A549 (cell line): Measurements from ENCODE around the gene LIN28A. TPM values are rescaled to one million over a fixed set of nuclear protein-coding genes. Genes with fewer than 3 reads are reported as not detected.

ENCODE experiments used
- ATAC-seq, 2 experiments: fragments of 200-7000 bp in 1 of 2; fragments of >200 bp in 1 of 2; cut with Nextera tagmentation in 1 of 2; cut with Tn5 transposase in 1 of 2; 3 replicates each; pipeline versions ENCODE4 v1.8.0 to v1.9.1; 2018 to 2020; ENCODE audit warnings: mild to moderate bottlenecking in 1 of 2, moderate library complexity in 1 of 2
- CTCF ChIA-PET: fragments of 300-600 bp; sonication (Branson Sonifier 250); formaldehyde crosslinking; extraction: SDS; loops from one replicate; lab custom pipeline; 2021; ENCODE audit warnings: antibody characterized with exemption, inconsistent platforms; lab: Yijun Ruan, JAX
- POLR2A ChIA-PET: fragments of 350-600 bp; formaldehyde crosslinking; extraction: SDS; loops from one replicate; lab custom pipeline; 2021; ENCODE audit warnings: antibody characterized with exemption, inconsistent platforms; lab: Yijun Ruan, JAX
- DNase-seq, 2 experiments: peaks; one replicate each; pipeline versions ENCODE4 v3.0.0 to v3.0.0-alpha.2; 2011 to 2016; ENCODE audit warnings: low read depth in 1 of 2, low spot score in 1 of 2
- FAIRE-seq: peaks from 2 replicates; lab custom pipeline; 2011; peaks lifted over from hg19 to GRCh38; lab: Jason Lieb, UNC
- H3K27ac ChIP-seq, 2 experiments: fragments of >200 bp; sonication (Bioruptor Twin); formaldehyde crosslinking; 3 replicates each; pipeline ENCODE4 v1.5.1; 2016 to 2017
- H3K4me1 ChIP-seq: fragments of >200 bp; sonication (Bioruptor Twin); formaldehyde crosslinking; 3 replicates; pipeline ENCODE4 v1.6.1; 2016
- H3K4me2 ChIP-seq: fragments of >200 bp; sonication (Bioruptor Twin); formaldehyde crosslinking; 3 replicates; pipeline ENCODE4 v1.6.1; 2016
- H3K4me3 ChIP-seq: fragments of >200 bp; sonication (Bioruptor Twin); formaldehyde crosslinking; 3 replicates; pipeline ENCODE4 v1.5.1; 2016
- H3K9me3 ChIP-seq: fragments of >200 bp; sonication (Bioruptor Twin); formaldehyde crosslinking; 3 replicates; pipeline ENCODE4 v1.6.1; 2016
- BHLHE40 ChIP-seq: IDR thresholded peaks from 2 replicates; pipeline ENCODE4 v1.6.1; 2012; ENCODE audit warnings: low read depth, low read length, inconsistent platforms
- CBX2 ChIP-seq: fragments of 200-600 bp; sonication (generic); IDR thresholded peaks from 2 replicates; pipeline ENCODE4 v1.6.1; 2016; ENCODE audit warnings: low read depth, mild to moderate bottlenecking, borderline replicate concordance
- CBX8 ChIP-seq: fragments of 200-600 bp; sonication (generic); IDR thresholded peaks from 2 replicates; pipeline ENCODE4 v1.6.1; 2016
- EHF ChIP-seq: fragments of 250-450 bp; sonication (Bioruptor Pico); IDR thresholded peaks from 2 replicates; pipeline ENCODE4 v1.5.0; 2020; ENCODE audit warnings: mild to moderate bottlenecking
- ESRRA ChIP-seq: fragments of 150-350 bp; IDR thresholded peaks from 2 replicates; pipeline ENCODE4 v1.6.1; 2014; ENCODE audit warnings: mild to moderate bottlenecking, low read length, borderline replicate concordance
- FOSB ChIP-seq: fragments of 250-450 bp; sonication (Bioruptor Pico); IDR thresholded peaks from 2 replicates; pipeline ENCODE4 v1.5.0; 2020; ENCODE audit warnings: mild to moderate bottlenecking, moderate library complexity
- FOSL2 ChIP-seq, 2 experiments: fragments of 450-650 bp in 1 of 2; fragments of >200 bp in 1 of 2; sonication (Bioruptor Twin) in 1 of 2; formaldehyde crosslinking; IDR thresholded peaks; 2 replicates each; pipeline versions ENCODE4 v1.5.0 to v1.6.1; 2016 to 2020; ENCODE audit warnings: mild to moderate bottlenecking in 1 of 2, moderate library complexity in 1 of 2
- HOXA7 ChIP-seq: fragments of 250-450 bp; sonication (Bioruptor Pico); IDR thresholded peaks from 2 replicates; pipeline ENCODE4 v1.5.0; 2020; ENCODE audit warnings: mild to moderate bottlenecking, moderate library complexity
- HOXB13 ChIP-seq: fragments of 250-450 bp; sonication (Bioruptor Pico); IDR thresholded peaks from 2 replicates; pipeline ENCODE4 v1.5.0; 2020; ENCODE audit warnings: low read depth, mild to moderate bottlenecking, moderate library complexity
- HOXB5 ChIP-seq: fragments of 250-450 bp; sonication (Bioruptor Pico); IDR thresholded peaks from 2 replicates; pipeline ENCODE4 v1.5.0; 2020; ENCODE audit warnings: mild to moderate bottlenecking, moderate library complexity
- JUN ChIP-seq, 2 experiments: fragments of >200 bp; sonication (Bioruptor Twin); formaldehyde crosslinking; IDR thresholded peaks; 2 replicates in 1 of 2; 3 replicates in 1 of 2; pipeline ENCODE4 v1.6.1; 2016 to 2017
- JUNB ChIP-seq: fragments of >200 bp; sonication (Bioruptor Twin); formaldehyde crosslinking; IDR thresholded peaks from 2 replicates; pipeline ENCODE4 v1.6.1; 2016
- KDM1A ChIP-seq: fragments of 200-600 bp; sonication (generic); IDR thresholded peaks from 2 replicates; pipeline ENCODE4 v1.6.1; 2016; ENCODE audit warnings: low read depth, mild to moderate bottlenecking
- MAFK ChIP-seq: fragments of 450-650 bp; IDR thresholded peaks from 2 replicates; pipeline ENCODE4 v1.6.1; 2014; ENCODE audit not compliant: partially characterized antibody
- MAZ ChIP-seq: fragments of 150-350 bp; IDR thresholded peaks from 2 replicates; pipeline ENCODE4 v1.6.1; 2014; ENCODE audit warnings: antibody characterized with exemption, low read depth, low read length, borderline replicate concordance
- RARB ChIP-seq: fragments of 250-450 bp; sonication (Bioruptor Pico); IDR thresholded peaks from 2 replicates; pipeline ENCODE4 v1.8.0; 2021; ENCODE audit warnings: mild to moderate bottlenecking, moderate library complexity
- RFX5 ChIP-seq: fragments of 450-650 bp; IDR thresholded peaks from 2 replicates; pipeline ENCODE4 v1.7.1; 2014; ENCODE audit warnings: antibody characterized with exemption, mild to moderate bottlenecking, moderate library complexity
- RNF2 ChIP-seq: fragments of 200-600 bp; sonication (generic); IDR thresholded peaks from 2 replicates; pipeline ENCODE4 v1.6.1; 2016; ENCODE audit warnings: low read depth, mild to moderate bottlenecking, antibody characterized with exemption, moderate library complexity, borderline replicate concordance
- SMC3 ChIP-seq: fragments of >200 bp; sonication (Bioruptor Twin); formaldehyde crosslinking; IDR thresholded peaks from 3 replicates; pipeline ENCODE4 v1.6.1; 2018; ENCODE audit warnings: inconsistent platforms
- TFCP2L1 ChIP-seq: fragments of 250-450 bp; sonication (Bioruptor Pico); IDR thresholded peaks from 2 replicates; pipeline ENCODE4 v1.5.0; 2021; ENCODE audit warnings: mild to moderate bottlenecking
- ZFP36 ChIP-seq: fragments of 450-650 bp; IDR thresholded peaks from 2 replicates; pipeline ENCODE4 v1.6.1; 2014; ENCODE audit warnings: borderline replicate concordance; ENCODE audit not compliant: partially characterized antibody
- ZNF302 ChIP-seq: fragments of 250-450 bp; sonication (Bioruptor Pico); IDR thresholded peaks from 2 replicates; pipeline ENCODE4 v1.9.0; 2021; ENCODE audit warnings: inconsistent platforms, mild to moderate bottlenecking, moderate library complexity
- WGBS: methylation state at CpG from one replicate; pipeline ENCODE4 v1.1.6; 2017; ENCODE audit errors: missing lambda C conversion rate; 5-methylcytosine and 5-hydroxymethylcytosine counted together
- polyA plus RNA-seq, 4 experiments: library from polyadenylated mRNA; depleted of rRNA in 3 of 4; stranded (reverse); fragments of >200 nt; fragmentation: RNase III in 1 of 4; extraction: RNeasy Plus Mini Kit Qiagen cat#74134 plus additional on column Dnase treatment in 1 of 4; gene quantifications; 2 replicates in 3 of 4; 3 replicates in 1 of 4; pipeline ENCODE4 v1.2.3, GENCODE V29; 2011 to 2017
- TF ChIP-seq, protein P1 (sequence below): fragments of >200 bp; sonication (Bioruptor Twin); formaldehyde crosslinking; IDR thresholded peaks from 3 replicates; pipeline ENCODE4 v1.5.1; 2016
- TF ChIP-seq, protein P2 (sequence below): IDR thresholded peaks from 2 replicates; pipeline ENCODE4 v1.6.1; 2012; ENCODE audit warnings: low read depth, borderline replicate concordance
- TF ChIP-seq, protein P3 (sequence below): fragments of 250-450 bp; sonication (Bioruptor Pico); IDR thresholded peaks from 2 replicates; pipeline ENCODE4 v1.5.0; 2021; ENCODE audit warnings: mild to moderate bottlenecking, moderate library complexity, borderline replicate concordance

Gene LIN28A
- polyA plus RNA-seq, 2 of the 4 experiments (the other 2 are of a cell fraction) = 0.03 to 0.04 TPM

DNA sequence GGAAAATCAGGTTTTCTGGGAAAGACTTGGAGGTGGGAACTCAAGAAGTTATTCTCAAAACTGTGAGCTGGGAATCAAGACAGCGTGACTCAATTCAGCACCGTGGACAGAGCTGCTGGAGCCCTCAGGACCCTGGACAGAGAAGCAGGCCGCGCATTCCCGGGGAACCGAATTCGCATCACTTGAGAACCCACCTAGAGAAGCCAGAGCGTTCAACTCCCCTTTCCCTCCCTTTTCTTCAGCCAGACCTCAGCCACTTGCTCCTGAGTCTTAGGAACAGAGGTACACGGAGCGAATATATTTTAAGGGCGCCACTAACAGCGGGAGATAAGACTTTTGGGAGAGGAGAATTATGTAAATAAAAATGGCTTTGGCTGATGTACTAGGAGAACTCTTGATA, 2.0 kb upstream of the LIN28A start (continued):
- TF ChIP-seq, protein P1, sequence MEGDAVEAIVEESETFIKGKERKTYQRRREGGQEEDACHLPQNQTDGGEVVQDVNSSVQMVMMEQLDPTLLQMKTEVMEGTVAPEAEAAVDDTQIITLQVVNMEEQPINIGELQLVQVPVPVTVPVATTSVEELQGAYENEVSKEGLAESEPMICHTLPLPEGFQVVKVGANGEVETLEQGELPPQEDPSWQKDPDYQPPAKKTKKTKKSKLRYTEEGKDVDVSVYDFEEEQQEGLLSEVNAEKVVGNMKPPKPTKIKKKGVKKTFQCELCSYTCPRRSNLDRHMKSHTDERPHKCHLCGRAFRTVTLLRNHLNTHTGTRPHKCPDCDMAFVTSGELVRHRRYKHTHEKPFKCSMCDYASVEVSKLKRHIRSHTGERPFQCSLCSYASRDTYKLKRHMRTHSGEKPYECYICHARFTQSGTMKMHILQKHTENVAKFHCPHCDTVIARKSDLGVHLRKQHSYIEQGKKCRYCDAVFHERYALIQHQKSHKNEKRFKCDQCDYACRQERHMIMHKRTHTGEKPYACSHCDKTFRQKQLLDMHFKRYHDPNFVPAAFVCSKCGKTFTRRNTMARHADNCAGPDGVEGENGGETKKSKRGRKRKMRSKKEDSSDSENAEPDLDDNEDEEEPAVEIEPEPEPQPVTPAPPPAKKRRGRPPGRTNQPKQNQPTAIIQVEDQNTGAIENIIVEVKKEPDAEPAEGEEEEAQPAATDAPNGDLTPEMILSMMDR = no peak
- TF ChIP-seq ZFP36 (no peak), RARB (CRISPR knock-in tag) (no peak), JUN (IDR thresholded peaks at IDR 0.05) (no peak), SMC3 (no peak), KDM1A (no peak), FOSB (CRISPR knock-in tag) (no peak), FOSL2 (IDR thresholded peaks at IDR 0.05) (no peak), FOSL2 (CRISPR knock-in tag; IDR thresholded peaks at IDR 0.05) (peak; percentile 57), TFCP2L1 (CRISPR knock-in tag) (0 out of 2 replicates have a peak, but pooled peaks have one; percentile 27), HOXB13 (CRISPR knock-in tag) (peak; percentile 94), HOXB5 (CRISPR knock-in tag) (peak; percentile 95), EHF (peak; percentile 87), HOXA7 (CRISPR knock-in tag) (no peak), MAZ (no peak), JUNB (no peak), CBX2 (no peak), BHLHE40 (no peak), RNF2 (no peak), ESRRA (no peak), CBX8 (no peak)
- TF ChIP-seq, protein P2, sequence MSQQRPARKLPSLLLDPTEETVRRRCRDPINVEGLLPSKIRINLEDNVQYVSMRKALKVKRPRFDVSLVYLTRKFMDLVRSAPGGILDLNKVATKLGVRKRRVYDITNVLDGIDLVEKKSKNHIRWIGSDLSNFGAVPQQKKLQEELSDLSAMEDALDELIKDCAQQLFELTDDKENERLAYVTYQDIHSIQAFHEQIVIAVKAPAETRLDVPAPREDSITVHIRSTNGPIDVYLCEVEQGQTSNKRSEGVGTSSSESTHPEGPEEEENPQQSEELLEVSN = no peak
- TF ChIP-seq, protein P3, sequence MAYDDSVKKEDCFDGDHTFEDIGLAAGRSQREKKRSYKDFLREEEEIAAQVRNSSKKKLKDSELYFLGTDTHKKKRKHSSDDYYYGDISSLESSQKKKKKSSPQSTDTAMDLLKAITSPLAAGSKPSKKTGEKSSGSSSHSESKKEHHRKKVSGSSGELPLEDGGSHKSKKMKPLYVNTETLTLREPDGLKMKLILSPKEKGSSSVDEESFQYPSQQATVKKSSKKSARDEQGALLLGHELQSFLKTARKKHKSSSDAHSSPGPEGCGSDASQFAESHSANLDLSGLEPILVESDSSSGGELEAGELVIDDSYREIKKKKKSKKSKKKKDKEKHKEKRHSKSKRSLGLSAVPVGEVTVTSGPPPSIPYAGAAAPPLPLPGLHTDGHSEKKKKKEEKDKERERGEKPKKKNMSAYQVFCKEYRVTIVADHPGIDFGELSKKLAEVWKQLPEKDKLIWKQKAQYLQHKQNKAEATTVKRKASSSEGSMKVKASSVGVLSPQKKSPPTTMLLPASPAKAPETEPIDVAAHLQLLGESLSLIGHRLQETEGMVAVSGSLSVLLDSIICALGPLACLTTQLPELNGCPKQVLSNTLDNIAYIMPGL (CRISPR knock-in tag) = no peak

DNA sequence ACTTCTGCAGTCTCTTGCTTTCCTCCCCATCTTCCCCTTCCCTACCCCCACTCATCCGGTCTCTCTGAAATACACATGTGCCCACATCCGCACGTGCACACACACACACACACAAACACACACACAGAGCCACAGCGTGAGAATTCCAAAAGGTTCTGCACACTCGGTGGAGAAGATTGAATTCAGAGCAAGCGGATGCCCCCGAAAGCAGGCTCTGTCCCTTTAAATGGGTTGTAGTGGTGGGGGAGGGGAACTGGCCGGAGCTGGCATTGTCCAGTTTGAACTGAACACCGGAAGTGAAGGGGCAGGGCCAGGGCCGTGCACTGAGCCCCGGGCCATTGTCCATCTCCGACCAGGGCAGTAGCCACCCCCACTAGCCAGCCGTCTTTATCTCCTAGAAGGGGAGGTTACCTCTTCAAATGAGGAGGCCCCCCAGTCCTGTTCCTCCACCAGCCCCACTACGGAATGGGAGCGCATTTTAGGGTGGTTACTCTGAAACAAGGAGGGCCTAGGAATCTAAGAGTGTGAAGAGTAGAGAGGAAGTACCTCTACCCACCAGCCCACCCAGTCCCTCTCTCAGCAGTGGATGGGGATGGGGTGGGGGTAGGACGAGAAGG, 1.3 kb upstream of the LIN28A start:
- CTCF ChIA-PET = no interaction called here
- FAIRE-seq = no peak
- Histone ChIP-seq H3K9me3 (no peaks in the 10 kb centered on the region), H3K4me1 (peaks cover 31% of the 10 kb centered on the region), H3K4me3 (no peak overlapping the region), H3K4me2 (peak overlapping the region; percentile 55), H3K27ac (no peak overlapping the region)
- TF ChIP-seq FOSL2 (IDR thresholded peaks at IDR 0.05) = no peak
- no peak for TF ChIP-seq FOSL2 (CRISPR knock-in tag; IDR thresholded peaks at IDR 0.05)
- no peak for TF ChIP-seq RFX5
- no peak for TF ChIP-seq ZNF302 (CRISPR knock-in tag)
- no peak for TF ChIP-seq CBX8
- TF ChIP-seq, protein P1 = no peak
- no peak for TF ChIP-seq EHF
- no peak for TF ChIP-seq MAFK
- peak in 1 of 2 experiments; percentile 30 for DNase-seq
- ATAC-seq = peak in 1 of 2 experiments; percentile 46; a peak in 4 of 6 replicates
- POLR2A ChIA-PET = no interaction called here
- WGBS = 51% methylated on average over 11 of the region's 16 CpGs
